Fibroblast of mammary gland (primary cell): ENCODE data around the gene THOC3.
"Not testable (repeated sequence)": the region's sequence is repeated elsewhere in the genome, so short reads cannot be mapped to it uniquely, and the experiment has no call there.

Experiments
- DNase-seq: peaks from one replicate; pipeline ENCODE4 v3.0.0-alpha.2; 2010; ENCODE audit warnings: low read depth
- H3K4me3 ChIP-seq: 2 replicates; pipeline ENCODE4 v1.5.1; 2011; ENCODE audit warnings: low read depth, mild to moderate bottlenecking, low read length, moderate library complexity; ENCODE audit not compliant: control insufficient read depth

The THOC3 gene

GRCh38 chr5:175910072-175910471, 58.0 kb downstream of the THOC3 start:
- DNase-seq, H3K4me3 ChIP-seq: not testable (repeated sequence)
